Body of pancreas (tissue), 4 donors: ENCODE data around the gene PIK3R5. TPM values are rescaled to one million over a fixed set of nuclear protein-coding genes. Genes with fewer than 3 reads are reported as not detected.

ENCODE experiments used
- ATAC-seq: fragments of 150-250 bp; one replicate; pipeline ENCODE4 v1.9.1; 2016
- DNase-seq, 4 donors: peaks; one replicate each; pipeline ENCODE4 v3.0.0-alpha.2; 2019
- H3K27ac ChIP-seq, 4 donors: fragments of 200-600 bp; sonication (generic); 1 replicate in 3 of 4; 2 replicates in 1 of 4; pipeline versions ENCODE4 v1.5.1 to v1.6.1; 2016 to 2019; ENCODE audit warnings: mild to moderate bottlenecking in 1 of 4, mixed read lengths in 1 of 4, moderate library complexity in 1 of 4
- H3K27me3 ChIP-seq, 2 donors: fragments of 200-600 bp; sonication (generic); one replicate each; pipeline ENCODE4 v1.6.0; 2016; ENCODE audit warnings: mild to moderate bottlenecking in 1 of 2
- H3K36me3 ChIP-seq, 2 donors: fragments of 200-600 bp; sonication (generic); replicated peaks in 1 of 2; 2 replicates each; pipeline ENCODE4 v1.5.1; 2016; ENCODE audit warnings: low read depth in 2 of 2; ENCODE audit not compliant: insufficient read depth in 1 of 2
- H3K4me1 ChIP-seq: fragments of 200-600 bp; sonication (generic); one replicate; pipeline ENCODE4 v1.6.0; 2016
- H3K4me3 ChIP-seq, 2 donors: fragments of 200-600 bp; sonication (generic); 1 replicate in 1 of 2; 2 replicates in 1 of 2; pipeline ENCODE4 v1.5.1; 2016 to 2019
- H3K9me3 ChIP-seq, 3 donors: fragments of 200-600 bp; sonication (generic); 1 replicate in 2 of 3; 2 replicates in 1 of 3; pipeline ENCODE4 v1.5.1; 2016
- POLR2A ChIP-seq, 3 donors: fragments of 450-650 bp; IDR thresholded peaks; one replicate each; pipeline ENCODE4 v1.6.1; 2016; ENCODE audit warnings: antibody characterized with exemption in 3 of 3, mild to moderate bottlenecking in 2 of 3
- WGBS, 2 donors: methylation state at CpG; one replicate each; pipeline ENCODE4 v1.1.5; 2017; 5-methylcytosine and 5-hydroxymethylcytosine counted together
- intact Hi-C: fragments of 100-400 bp; cut with DNase I; formaldehyde crosslinking; loops from one replicate; pipeline ENCODE4 v1.15.1; 2023
- total RNA-seq, 2 donors: library from RNA; depleted of rRNA; stranded (reverse); fragments of >200 nt; gene quantifications; one replicate each; pipeline ENCODE4 v1.1.0, GENCODE V29; 2016
- TF ChIP-seq, protein P1 (sequence below), 7 experiments: fragments of 450-650 bp in 4 of 7; fragments of 200-600 bp in 3 of 7; sonication (generic) in 3 of 7; IDR thresholded peaks; one replicate each; pipeline ENCODE4 v1.5.1; 2016 to 2019; ENCODE audit warnings: antibody characterized with exemption in 7 of 7

Gene PIK3R5
- total RNA-seq, 2 donors from 2014 or later, result 4.6 to 4.7 TPM

GRCh38 chr17:8884336-8884990 is 81.0 kb downstream of the PIK3R5 start:
- 85% methylated on average over 12 to 16 of the region's 16 CpGs for WGBS, 2 donors
- ATAC-seq, result no peak
- intact Hi-C loops, result no loop called here
- no peaks in the 10 kb centered on the region for H3K4me1 ChIP-seq
- H3K4me3 ChIP-seq, result no peak overlapping the region
- no peak for DNase-seq
- no peaks in the 10 kb centered on the region for H3K36me3 ChIP-seq
- H3K27me3 ChIP-seq, result no peaks in the 10 kb centered on the region
- H3K27ac ChIP-seq, result no peak overlapping the region
- no peaks in the 10 kb centered on the region for H3K9me3 ChIP-seq
- TF ChIP-seq, protein P1, sequence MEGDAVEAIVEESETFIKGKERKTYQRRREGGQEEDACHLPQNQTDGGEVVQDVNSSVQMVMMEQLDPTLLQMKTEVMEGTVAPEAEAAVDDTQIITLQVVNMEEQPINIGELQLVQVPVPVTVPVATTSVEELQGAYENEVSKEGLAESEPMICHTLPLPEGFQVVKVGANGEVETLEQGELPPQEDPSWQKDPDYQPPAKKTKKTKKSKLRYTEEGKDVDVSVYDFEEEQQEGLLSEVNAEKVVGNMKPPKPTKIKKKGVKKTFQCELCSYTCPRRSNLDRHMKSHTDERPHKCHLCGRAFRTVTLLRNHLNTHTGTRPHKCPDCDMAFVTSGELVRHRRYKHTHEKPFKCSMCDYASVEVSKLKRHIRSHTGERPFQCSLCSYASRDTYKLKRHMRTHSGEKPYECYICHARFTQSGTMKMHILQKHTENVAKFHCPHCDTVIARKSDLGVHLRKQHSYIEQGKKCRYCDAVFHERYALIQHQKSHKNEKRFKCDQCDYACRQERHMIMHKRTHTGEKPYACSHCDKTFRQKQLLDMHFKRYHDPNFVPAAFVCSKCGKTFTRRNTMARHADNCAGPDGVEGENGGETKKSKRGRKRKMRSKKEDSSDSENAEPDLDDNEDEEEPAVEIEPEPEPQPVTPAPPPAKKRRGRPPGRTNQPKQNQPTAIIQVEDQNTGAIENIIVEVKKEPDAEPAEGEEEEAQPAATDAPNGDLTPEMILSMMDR (IDR thresholded peaks at IDR 0.05), result no peak
- no peak for TF ChIP-seq POLR2A (IDR thresholded peaks at IDR 0.05)

GRCh38 chr17:8883353-8883752 is 82.2 kb downstream of the PIK3R5 start:
- Histone ChIP-seq H3K27me3 (no peaks in the 10 kb centered on the region), H3K27ac (no peak overlapping the region), H3K4me3 (no peak overlapping the region), H3K9me3 (no peaks in the 10 kb centered on the region), H3K36me3 (no peaks in the 10 kb centered on the region), H3K4me1 (no peaks in the 10 kb centered on the region)
- no peak for DNase-seq
- WGBS, 2 donors, result 94 to 95% methylated on average over 4 of the region's 4 CpGs
- TF ChIP-seq, protein P1 (IDR thresholded peaks at IDR 0.05), result no peak
- no peak for TF ChIP-seq POLR2A (IDR thresholded peaks at IDR 0.05)
- intact Hi-C loops, result no loop called here
- ATAC-seq, result no peak

DNA sequence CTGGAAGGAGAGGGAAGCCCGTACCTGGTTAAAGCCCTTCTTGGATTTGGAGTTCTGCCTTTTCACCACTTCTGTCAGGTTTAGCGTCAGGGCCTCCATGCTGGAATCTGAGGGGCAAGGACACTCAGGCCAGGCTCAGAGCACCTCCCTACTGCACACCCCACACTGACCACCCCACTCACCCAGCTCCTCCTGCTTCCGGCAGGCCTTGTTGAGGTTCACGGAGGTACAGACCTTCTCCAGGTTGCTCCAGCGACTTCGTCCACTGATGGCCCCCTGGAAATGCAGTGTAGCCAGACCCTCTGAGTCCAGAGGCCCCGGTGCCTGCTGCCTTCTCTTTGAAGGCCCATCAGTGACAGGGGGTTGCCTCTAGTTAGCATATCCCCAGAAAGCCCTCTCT is 83.9 kb downstream of the PIK3R5 start:
- H3K4me3 ChIP-seq, result no peak overlapping the region
- TF ChIP-seq POLR2A (IDR thresholded peaks at IDR 0.05), result no peak
- TF ChIP-seq, protein P1 (IDR thresholded peaks at IDR 0.05), result no peak
- no peaks in the 10 kb centered on the region for H3K4me1 ChIP-seq
- 73 to 84% methylated on average over 4 to 6 of the region's 7 CpGs for WGBS, 2 donors
- no peak overlapping the region for H3K27ac ChIP-seq
- ATAC-seq, result no peak
- intact Hi-C loops, result no loop called here
- no peaks in the 10 kb centered on the region for H3K27me3 ChIP-seq
- no peaks in the 10 kb centered on the region for H3K9me3 ChIP-seq
- DNase-seq, result no peak
- H3K36me3 ChIP-seq, result no peaks in the 10 kb centered on the region

DNA sequence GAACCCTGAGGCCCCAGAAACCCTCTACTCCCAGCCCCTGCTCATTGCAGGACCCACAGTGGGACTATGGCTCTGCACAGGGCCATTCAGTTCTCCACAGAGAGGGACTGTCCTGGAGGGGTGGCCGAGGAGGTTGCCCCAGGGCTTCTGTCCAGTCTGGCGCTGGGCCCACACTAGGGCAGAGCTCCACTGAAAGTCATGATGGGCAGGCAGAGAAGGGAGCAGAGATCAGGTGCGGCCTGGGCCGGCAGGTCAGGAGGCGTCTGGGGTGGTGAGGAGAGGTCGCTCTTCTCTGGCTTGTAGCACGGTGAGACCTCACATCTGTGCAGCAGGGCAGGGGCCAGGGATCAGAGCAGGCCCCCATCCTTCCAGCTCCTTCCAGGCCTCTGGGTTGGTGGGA is 85.0 kb downstream of the PIK3R5 start:
- Histone ChIP-seq H3K27ac (no peak overlapping the region), H3K27me3 (no peaks in the 10 kb centered on the region), H3K9me3 (no peaks in the 10 kb centered on the region), H3K36me3 (no peaks in the 10 kb centered on the region), H3K4me3 (no peak overlapping the region), H3K4me1 (no peaks in the 10 kb centered on the region)
- 80 to 84% methylated on average over 2 to 7 of the region's 7 CpGs for WGBS, 2 donors
- DNase-seq, result no peak
- ATAC-seq, result no peak
- TF ChIP-seq, protein P1 (IDR thresholded peaks at IDR 0.05), result no peak
- TF ChIP-seq POLR2A (IDR thresholded peaks at IDR 0.05), result no peak
- intact Hi-C loops, result no loop called here

DNA sequence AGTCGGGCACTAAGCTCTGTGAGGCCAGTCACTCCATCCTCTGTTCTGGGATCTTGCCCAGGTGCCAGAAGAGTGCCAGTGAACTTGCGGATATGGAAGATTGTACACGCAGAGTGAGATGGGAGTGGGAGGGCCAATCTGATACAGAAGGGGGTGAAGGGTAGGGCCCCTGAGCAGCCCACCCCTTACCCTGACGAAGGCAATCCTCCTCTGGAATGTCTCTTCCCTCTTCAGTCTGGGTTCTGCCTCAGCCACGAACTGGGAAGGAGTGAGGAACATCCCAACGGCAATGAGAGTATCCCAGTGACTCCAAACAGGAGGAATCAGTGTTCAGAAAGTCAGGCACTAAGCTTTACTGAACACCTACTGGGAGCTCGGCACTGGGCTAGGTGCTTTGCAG is 86.1 kb downstream of the PIK3R5 start:
- no peaks in the 10 kb centered on the region for H3K36me3 ChIP-seq
- 38 to 56% methylated on average over 7 of the region's 7 CpGs for WGBS, 2 donors
- DNase-seq, result no peak

More for the DNA sequence above, 86.1 kb downstream of the PIK3R5 start:
- TF ChIP-seq, protein P1 (IDR thresholded peaks at IDR 0.05), result no peak
- no peak for TF ChIP-seq POLR2A (IDR thresholded peaks at IDR 0.05)
- intact Hi-C loops, result no loop called here
- Histone ChIP-seq H3K4me3 (no peak overlapping the region), H3K9me3 (no peaks in the 10 kb centered on the region), H3K27me3 (no peaks in the 10 kb centered on the region), H3K4me1 (no peaks in the 10 kb centered on the region), H3K27ac (no peak overlapping the region)
- no peak for ATAC-seq
